ENCODE results near the gene CELF2. TPM values are rescaled to one million over a fixed set of nuclear protein-coding genes. Genes with fewer than 3 reads are reported as not detected.

The CELF2 gene
- total RNA-seq, 1 experiment from 2014 or later = 28.7 TPM

DNA sequence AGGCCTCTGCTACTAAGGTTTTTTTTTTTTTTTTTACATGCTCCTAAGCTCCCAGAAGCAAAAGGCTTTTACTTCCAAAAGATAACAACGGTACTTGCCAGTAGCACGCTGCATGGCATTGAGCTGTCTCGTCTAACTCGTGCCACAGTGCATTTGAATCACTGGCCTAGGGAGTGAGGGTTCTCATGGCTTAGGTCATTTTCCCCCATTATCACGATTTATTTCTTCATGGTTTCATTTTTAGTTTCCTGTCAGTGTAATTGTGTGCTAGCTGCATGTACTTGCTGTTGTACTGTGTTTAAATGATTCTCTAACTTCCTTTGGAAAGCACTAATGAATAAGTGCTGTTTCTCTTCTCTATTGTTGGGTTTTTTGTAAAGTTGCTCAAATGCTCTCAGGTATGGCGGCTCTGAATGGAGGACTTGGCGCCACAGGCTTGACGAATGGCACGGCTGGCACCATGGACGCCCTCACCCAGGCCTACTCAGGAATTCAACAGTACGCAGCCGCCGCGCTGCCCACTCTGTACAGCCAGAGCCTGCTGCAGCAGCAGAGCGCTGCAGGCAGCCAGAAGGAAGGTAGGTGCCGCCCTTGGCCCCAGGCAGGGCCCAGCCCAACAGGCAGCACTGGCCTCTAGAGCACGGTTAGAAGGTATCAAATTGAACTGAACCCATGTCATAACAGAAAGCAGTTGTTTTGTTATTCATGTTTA is 303.3 kb downstream of the CELF2 start:
- Mint-ChIP-seq H3K27ac (no peak overlapping the region; a peak in 1 of 7 replicates), H3K4me3 (no peak overlapping the region), H3K27me3 (ENCODE audit: low read depth) (no peaks in the 10 kb centered on the region), H3K36me3 (ENCODE audit: insufficient read depth in 1 of 3, low read depth in 3 of 3) (peaks cover 0 to 15% (median 11%) of the 10 kb centered on the region in 3 experiments; a peak in 5 of 7 replicates), H3K4me1 (peaks cover 0 to 3% of the 10 kb centered on the region in 2 experiments; a peak in 1 of 4 replicates), H3K9me3 (no peaks in the 10 kb centered on the region)
- H3T11ph ChIP-seq (ENCODE audit: low read length) = no peak overlapping the region
- H4K8ac ChIP-seq (replicated peaks; ENCODE audit: insufficient read length, low read depth, low read length) = no peak overlapping the region
- H3K9me3 ChIP-seq (ENCODE audit: control insufficient read depth, low read depth, low read length) = no peaks in the 10 kb centered on the region
- H3K23me2 ChIP-seq (ENCODE audit: insufficient read length, low read depth, low read length, poor library complexity, severe bottlenecking) = no peaks in the 10 kb centered on the region
- no peaks in the 10 kb centered on the region for H3K79me1 ChIP-seq (ENCODE audit: insufficient read depth, low read depth, low read length, poor library complexity, severe bottlenecking)
- H2AK5ac ChIP-seq (ENCODE audit: insufficient read length, low read length) = no peak overlapping the region
- no peaks in the 10 kb centered on the region for H3K79me2 ChIP-seq (ENCODE audit: insufficient read depth, low read length)
- H3K14ac ChIP-seq (ENCODE audit: insufficient read depth, low read length) = no peak overlapping the region
- H3K56ac ChIP-seq (ENCODE audit: insufficient read length, low read depth, low read length) = no peak overlapping the region
- TF ChIP-seq, protein P1, sequence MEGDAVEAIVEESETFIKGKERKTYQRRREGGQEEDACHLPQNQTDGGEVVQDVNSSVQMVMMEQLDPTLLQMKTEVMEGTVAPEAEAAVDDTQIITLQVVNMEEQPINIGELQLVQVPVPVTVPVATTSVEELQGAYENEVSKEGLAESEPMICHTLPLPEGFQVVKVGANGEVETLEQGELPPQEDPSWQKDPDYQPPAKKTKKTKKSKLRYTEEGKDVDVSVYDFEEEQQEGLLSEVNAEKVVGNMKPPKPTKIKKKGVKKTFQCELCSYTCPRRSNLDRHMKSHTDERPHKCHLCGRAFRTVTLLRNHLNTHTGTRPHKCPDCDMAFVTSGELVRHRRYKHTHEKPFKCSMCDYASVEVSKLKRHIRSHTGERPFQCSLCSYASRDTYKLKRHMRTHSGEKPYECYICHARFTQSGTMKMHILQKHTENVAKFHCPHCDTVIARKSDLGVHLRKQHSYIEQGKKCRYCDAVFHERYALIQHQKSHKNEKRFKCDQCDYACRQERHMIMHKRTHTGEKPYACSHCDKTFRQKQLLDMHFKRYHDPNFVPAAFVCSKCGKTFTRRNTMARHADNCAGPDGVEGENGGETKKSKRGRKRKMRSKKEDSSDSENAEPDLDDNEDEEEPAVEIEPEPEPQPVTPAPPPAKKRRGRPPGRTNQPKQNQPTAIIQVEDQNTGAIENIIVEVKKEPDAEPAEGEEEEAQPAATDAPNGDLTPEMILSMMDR (conservative IDR thresholded peaks at IDR 0.05) = no peak
- H4K91ac ChIP-seq (ENCODE audit: insufficient read length, low read depth, low read length) = no peak overlapping the region
- no peak overlapping the region for H2BK12ac ChIP-seq (ENCODE audit: insufficient read length, low read depth, low read length)
- no peak overlapping the region for H2AFZ ChIP-seq (ENCODE audit: low read length)
- no peak overlapping the region for H2BK15ac ChIP-seq (ENCODE audit: low read depth, low read length)
- no peaks in the 10 kb centered on the region for H3K27me3 ChIP-seq (ENCODE audit: insufficient read depth, low read length)
- H3K23ac ChIP-seq (ENCODE audit: insufficient read length, low read depth, low read length) = no peak overlapping the region
- H2BK5ac ChIP-seq (ENCODE audit: insufficient read length, low read length) = no peak overlapping the region
- no peak overlapping the region for H2BK20ac ChIP-seq (ENCODE audit: low read depth, low read length, poor library complexity, severe bottlenecking)
- WGBS (ENCODE audit: extremely low coverage, insufficient read length, low lambda C conversion rate) = no CpG with 5 or more reads among the region's 17 CpGs
- DNase-seq = no peak
- H3K4me2 ChIP-seq (ENCODE audit: insufficient read depth, insufficient read length, low read length) = no peak overlapping the region
- no peak overlapping the region for H4K5ac ChIP-seq (ENCODE audit: insufficient read length, low read depth, low read length)
- no peak overlapping the region for H3K27ac ChIP-seq (ENCODE audit: insufficient read length, low read depth, low read length)
- no peak overlapping the region for H3K9ac ChIP-seq (ENCODE audit: extremely low read depth, insufficient read length, low read length)
- H3K18ac ChIP-seq (ENCODE audit: insufficient read length, low read depth, low read length) = no peak overlapping the region
- no peak overlapping the region for H3K4ac ChIP-seq (ENCODE audit: low read depth, low read length)
- no peaks in the 10 kb centered on the region for H4K20me1 ChIP-seq (ENCODE audit: control insufficient read depth, insufficient read depth, insufficient read length)
- no peaks in the 10 kb centered on the region for H3K4me1 ChIP-seq (ENCODE audit: insufficient read depth, low read length)
- no peak overlapping the region for H2BK120ac ChIP-seq (ENCODE audit: low read depth, low read length, poor library complexity, severe bottlenecking)
